ENCODE data around the gene EXOC3. TPM values are rescaled to one million over a fixed set of nuclear protein-coding genes. Genes with fewer than 3 reads are reported as not detected.

The EXOC3 gene
- total RNA-seq, 4 donors from 2014 or later, result 46.4 to 92.7 (median 60.3) TPM

- no peak for ATAC-seq
- Histone ChIP-seq H3K36me3 (no peaks in the 10 kb centered on the region), H3K4me1 (peaks cover 0 to 8% (median 0%) of the 10 kb centered on the region in 3 donors), H3K27me3 (peaks cover 94% of the 10 kb centered on the region), H3K9me3 (no peaks in the 10 kb centered on the region), H3K27ac (no peak overlapping the region), H3K4me3 (no peak overlapping the region)
- TF ChIP-seq CTCF (IDR thresholded peaks at IDR 0.05) (no peak), EP300 (IDR thresholded peaks at IDR 0.05) (no peak), POLR2A (IDR thresholded peaks at IDR 0.05) (no peak), POLR2AphosphoS5 (IDR thresholded peaks at IDR 0.05) (no peak)
- WGBS, 2 donors (ENCODE audit: low coverage in 1 of 2), result 14 to 20% methylated on average over 4 to 5 of the region's 19 CpGs
These were observed 53.1 kb downstream of the EXOC3 start for GRCh38 chr5:496028-496427.

- no peak for ATAC-seq
- no peaks in the 10 kb centered on the region for H3K9me3 ChIP-seq
- no peak for TF ChIP-seq EP300 (IDR thresholded peaks at IDR 0.05)
- TF ChIP-seq POLR2A (IDR thresholded peaks at IDR 0.05), result no peak
- no peak for TF ChIP-seq CTCF (IDR thresholded peaks at IDR 0.05)
- TF ChIP-seq POLR2AphosphoS5 (IDR thresholded peaks at IDR 0.05), result no peak
- WGBS, 2 donors (ENCODE audit: low coverage in 1 of 2), result 71 to 74% methylated on average over 6 to 10 of the region's 22 CpGs
- H3K4me1 ChIP-seq, result peaks cover 0 to 8% (median 0%) of the 10 kb centered on the region in 3 donors
- H3K27ac ChIP-seq, result no peak overlapping the region
- peaks cover 95% of the 10 kb centered on the region for H3K27me3 ChIP-seq
- no peaks in the 10 kb centered on the region for H3K36me3 ChIP-seq
- H3K4me3 ChIP-seq, result no peak overlapping the region
These were observed 54.2 kb downstream of the EXOC3 start for GRCh38 chr5:497090-497700.

GRCh38 chr5:497871-498509 is 55.0 kb downstream of the EXOC3 start:
- H3K27ac ChIP-seq, result no peak overlapping the region
- H3K36me3 ChIP-seq, result no peaks in the 10 kb centered on the region
- 60 to 100% methylated on average over 1 to 28 of the region's 40 CpGs for WGBS, 2 donors (ENCODE audit: low coverage in 1 of 2)
- ATAC-seq, result no peak
- TF ChIP-seq POLR2AphosphoS5 (IDR thresholded peaks at IDR 0.05) (no peak), EP300 (IDR thresholded peaks at IDR 0.05) (no peak)
- H3K9me3 ChIP-seq, result no peaks in the 10 kb centered on the region
- no peak overlapping the region for H3K4me3 ChIP-seq
- H3K4me1 ChIP-seq, result peaks cover 0 to 5% (median 0%) of the 10 kb centered on the region in 3 donors
- peaks cover 95% of the 10 kb centered on the region for H3K27me3 ChIP-seq

GRCh38 chr5:499233-500209 is 56.5 kb downstream of the EXOC3 start:
- Histone ChIP-seq H3K27ac (no peak overlapping the region), H3K27me3 (peaks cover 93% of the 10 kb centered on the region), H3K4me1 (no peaks in the 10 kb centered on the region), H3K9me3 (no peaks in the 10 kb centered on the region), H3K36me3 (no peaks in the 10 kb centered on the region), H3K4me3 (no peak overlapping the region)
- 90% methylated on average over 12 of the region's 32 CpGs; no CpG with 5 or more reads in 1 of the 2 donors for WGBS, 2 donors (ENCODE audit: low coverage in 1 of 2)
- TF ChIP-seq POLR2A (IDR thresholded peaks at IDR 0.05), result no peak
- no peak for TF ChIP-seq EP300 (IDR thresholded peaks at IDR 0.05)
- TF ChIP-seq POLR2AphosphoS5 (IDR thresholded peaks at IDR 0.05), result no peak
- TF ChIP-seq CTCF (IDR thresholded peaks at IDR 0.05), result no peak
- ATAC-seq, result no peak

- peaks cover 92% of the 10 kb centered on the region for H3K27me3 ChIP-seq
- H3K4me3 ChIP-seq, result no peak overlapping the region
- no peak for ATAC-seq
- TF ChIP-seq EP300 (IDR thresholded peaks at IDR 0.05) (no peak), POLR2A (IDR thresholded peaks at IDR 0.05) (no peak), POLR2AphosphoS5 (IDR thresholded peaks at IDR 0.05) (no peak), CTCF (IDR thresholded peaks at IDR 0.05) (no peak)
- H3K4me1 ChIP-seq, result no peaks in the 10 kb centered on the region
- H3K27ac ChIP-seq, result no peak overlapping the region
- H3K9me3 ChIP-seq, result no peaks in the 10 kb centered on the region
- 84% methylated on average over 6 of the region's 10 CpGs; no CpG with 5 or more reads in 1 of the 2 donors for WGBS, 2 donors (ENCODE audit: low coverage in 1 of 2)
- no peaks in the 10 kb centered on the region for H3K36me3 ChIP-seq
These were observed 57.5 kb downstream of the EXOC3 start for GRCh38 chr5:500491-500890.

Measured in gastroesophageal sphincter (tissue), 4 donors.